Bone marrow (tissue), 2 donors: Measurements from ENCODE around the gene ORM2.

Source experiments
- DNase-seq, 2 donors: peaks; one replicate each; lab custom pipeline; 2025; lab: John Stamatoyannopoulos, UW

ORM2 gene

DNA sequence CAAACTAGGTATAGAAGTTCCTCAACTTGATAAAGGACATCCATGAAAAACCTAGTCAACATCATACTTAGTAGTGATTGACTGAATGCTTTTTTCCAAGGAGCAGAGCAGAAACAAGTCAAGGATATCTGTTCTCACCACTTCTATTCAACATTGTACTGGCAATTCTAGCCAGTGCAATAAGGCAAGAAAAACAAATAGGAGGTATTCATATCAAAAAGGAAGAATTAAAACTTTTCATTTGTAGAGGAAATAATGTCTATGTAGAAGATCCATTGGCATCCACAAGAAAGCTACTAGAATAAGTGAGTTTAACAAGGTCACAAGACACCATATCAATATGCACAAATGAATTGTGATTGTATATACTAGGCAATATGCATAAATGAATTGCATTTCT is 35.0 kb upstream of the ORM2 start:
- no peak for DNase-seq

- no peak for DNase-seq
These were observed 33.3 kb upstream of the ORM2 start for GRCh38 chr9:114296338-114296737.

- no peak for DNase-seq
These were observed 30.1 kb upstream of the ORM2 start for GRCh38 chr9:114299286-114300152.

DNA sequence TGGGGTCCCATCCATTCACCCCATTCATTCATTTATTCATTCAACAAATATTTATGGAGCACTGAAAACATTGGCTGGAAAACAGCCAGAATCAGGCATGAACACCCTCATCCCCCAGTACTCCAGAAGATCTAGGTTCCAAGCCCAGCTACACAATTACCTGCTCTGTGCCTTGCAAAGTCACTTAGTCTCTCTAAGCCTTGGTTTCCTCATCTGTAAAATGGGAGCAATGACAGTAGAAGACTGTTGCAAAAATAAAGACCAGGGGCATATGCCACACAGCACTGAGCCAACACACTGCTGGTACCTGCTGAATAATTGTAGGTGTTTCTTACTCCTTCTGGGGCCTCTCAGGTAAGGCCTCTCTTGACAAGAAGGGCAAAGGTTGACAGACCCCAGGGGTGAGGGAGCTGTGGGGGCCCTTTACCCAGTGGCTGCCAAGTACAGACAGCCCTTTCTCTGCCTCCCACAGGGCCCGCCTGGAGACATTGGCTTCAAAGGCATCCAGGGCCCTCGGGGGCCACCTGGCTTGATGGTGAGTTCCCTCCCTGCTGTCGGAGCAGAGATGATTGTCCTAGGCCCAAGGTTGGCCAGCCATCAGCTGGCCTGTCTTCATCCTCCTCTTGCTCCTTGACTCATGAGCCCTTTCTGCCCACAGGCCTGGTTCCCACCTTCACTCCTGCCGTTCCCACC is 29.4 kb upstream of the ORM2 start:
- no peak for DNase-seq

- no peak for DNase-seq
These were observed 28.5 kb upstream of the ORM2 start for GRCh38 chr9:114300846-114301797.

DNA sequence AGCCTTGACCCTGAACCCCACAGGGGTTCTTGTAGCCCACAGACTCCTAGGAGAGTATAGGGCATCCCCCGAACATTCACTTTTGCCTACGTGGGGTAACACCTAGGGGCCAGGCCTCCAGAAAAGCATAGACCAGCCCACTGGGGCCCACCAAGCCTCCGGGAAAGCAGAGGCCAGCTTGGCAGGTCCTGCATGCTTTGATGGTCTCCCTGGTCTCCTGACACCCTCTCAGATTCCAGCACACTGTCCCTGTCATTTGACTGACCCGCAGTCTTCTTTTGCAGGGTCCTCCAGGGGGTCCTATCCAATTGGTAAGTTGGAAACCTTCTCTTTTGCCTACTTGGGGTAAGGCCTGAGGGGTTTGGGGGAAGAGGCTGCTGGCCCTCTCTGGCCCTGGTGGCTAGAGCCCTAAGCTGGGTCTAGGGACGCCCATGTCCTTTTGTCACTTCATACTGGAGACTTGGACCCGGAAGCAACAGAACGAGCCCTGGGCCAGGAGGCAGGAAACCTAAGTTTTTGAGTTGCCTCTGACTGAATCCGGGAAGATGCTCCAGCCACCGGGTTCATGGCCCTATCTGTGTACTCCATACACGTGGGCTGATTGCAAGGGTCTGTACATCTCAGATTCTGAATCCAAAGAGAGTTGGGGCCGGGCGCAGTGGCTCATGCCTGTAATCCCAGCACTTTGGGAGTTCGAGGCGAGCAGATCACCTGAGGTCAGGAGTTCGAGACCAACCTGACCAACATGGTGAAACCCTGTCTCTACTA is 27.7 kb upstream of the ORM2 start:
- DNase-seq, result no peak

DNA sequence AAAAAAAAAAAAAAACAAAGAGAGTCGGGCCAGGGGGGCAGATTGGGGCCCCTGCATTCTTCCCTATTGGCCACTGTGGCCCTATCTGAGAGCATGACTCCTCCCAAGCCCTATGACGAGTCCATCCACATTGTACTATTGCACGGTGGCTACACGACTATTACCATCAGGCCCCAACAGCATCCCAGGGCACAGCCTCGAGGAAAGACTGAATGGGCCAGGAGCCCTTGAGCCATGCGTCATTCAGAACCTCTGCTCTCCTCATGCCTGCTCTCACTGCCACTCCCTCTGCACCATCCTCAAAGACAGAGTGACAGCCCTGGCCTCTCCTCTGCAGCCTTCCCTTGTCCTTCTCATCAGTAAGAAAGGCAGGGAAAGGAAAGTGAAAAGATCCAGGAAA is 26.9 kb upstream of the ORM2 start:
- DNase-seq, result no peak

GRCh38 chr9:114303571-114303970 is 26.1 kb upstream of the ORM2 start:
- no peak for DNase-seq

DNA sequence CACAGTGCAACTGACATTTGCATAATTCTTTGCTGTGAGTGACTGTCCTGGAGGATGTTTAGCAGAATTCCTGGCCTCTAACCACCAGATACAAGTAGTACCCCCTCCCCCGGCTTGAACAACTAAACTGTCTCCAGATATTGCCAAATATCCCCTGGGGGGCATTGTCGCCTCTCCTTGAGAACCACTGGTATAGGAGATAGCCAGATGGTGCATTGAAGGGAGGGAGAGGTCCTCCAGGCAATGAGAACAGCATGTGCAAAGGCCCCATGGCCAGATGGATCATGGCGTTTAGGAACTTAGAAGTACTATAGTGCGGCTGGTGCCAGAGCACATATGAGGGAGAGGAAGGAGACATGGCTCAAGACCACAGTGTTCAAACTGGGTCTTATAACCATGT is 25.7 kb upstream of the ORM2 start:
- no peak for DNase-seq

GRCh38 chr9:114304416-114305188 is 25.1 kb upstream of the ORM2 start:
- DNase-seq, result no peak

DNA sequence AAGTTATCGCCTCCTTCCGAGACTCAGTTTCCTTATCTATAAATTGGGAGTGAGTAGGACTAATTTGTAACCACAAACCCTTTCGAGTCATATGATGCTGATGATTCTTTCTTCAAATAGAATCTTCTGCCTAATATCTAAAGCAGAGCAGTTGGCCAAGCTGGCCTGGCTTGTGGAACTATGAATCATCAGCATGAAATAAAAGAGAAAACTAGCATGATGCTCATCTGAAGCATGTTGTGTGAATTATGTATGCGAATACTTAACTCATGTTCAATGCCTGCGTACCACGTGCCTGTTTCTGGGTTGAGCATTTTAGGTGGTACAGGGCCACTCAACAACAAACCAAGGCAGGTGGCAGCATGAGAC is 21.8 kb upstream of the ORM2 start:
- DNase-seq, result no peak

- no peak for DNase-seq
These were observed 21.2 kb upstream of the ORM2 start for GRCh38 chr9:114308361-114308950.

DNA sequence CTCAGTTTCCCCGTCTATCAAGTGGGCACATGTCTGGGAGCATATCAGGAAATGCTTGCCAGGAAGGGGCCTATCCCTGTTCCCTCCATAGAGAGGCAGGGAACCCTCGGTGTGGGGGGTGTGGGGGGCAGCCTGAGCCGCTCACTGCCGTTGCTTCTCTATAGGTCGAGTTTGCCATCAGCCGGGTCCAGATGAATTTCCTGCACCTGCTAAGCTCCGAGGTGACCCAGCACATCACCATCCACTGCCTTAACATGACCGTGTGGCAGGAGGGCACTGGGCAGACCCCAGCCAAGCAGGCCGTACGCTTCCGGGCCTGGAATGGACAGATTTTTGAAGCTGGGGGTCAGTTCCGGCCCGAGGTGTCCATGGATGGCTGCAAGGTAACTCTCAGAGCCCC is 20.6 kb upstream of the ORM2 start:
- DNase-seq, result no peak

DNA sequence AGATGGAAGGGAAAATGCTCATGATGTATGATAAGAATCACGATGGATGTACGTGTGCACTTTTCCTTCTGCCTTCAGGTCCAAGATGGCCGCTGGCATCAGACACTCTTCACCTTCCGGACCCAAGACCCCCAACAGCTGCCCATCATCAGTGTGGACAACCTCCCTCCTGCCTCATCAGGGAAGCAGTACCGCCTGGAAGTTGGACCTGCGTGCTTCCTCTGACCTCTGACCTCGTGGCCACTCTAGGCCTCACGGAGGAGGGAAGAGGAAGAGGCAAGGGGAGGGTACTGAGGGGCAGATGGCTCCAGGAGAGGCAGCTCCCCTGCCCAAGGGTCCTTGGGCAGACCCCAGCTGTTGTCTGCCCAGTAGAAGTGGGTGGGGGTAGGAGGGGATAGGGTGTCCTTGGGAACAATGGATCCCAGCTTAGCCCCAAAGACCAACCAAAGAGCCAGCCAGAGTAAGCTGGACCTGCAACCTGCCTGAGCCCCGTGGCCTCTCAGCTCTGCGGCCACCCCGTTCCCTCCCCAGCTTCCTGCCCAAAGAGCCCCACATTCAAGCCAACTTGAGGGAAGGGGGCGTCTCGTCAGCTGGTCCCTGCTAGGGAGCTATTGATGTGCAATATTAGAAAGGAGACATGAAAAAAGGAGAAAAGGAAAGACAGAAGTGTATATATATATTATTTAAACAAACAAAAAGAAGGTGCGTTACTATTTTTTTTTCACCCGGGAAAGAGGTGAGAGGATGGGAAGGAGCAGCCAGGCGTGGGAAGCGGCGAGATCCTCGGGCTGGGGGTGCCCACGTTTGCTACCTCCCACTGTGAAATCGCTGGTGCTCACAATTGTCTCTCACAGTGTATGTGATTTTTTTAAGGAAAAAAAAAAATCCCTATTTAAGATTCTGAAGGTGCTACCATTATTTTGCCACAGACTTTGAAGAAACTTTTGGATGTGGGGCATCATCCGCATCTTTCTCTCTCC is 18.9 kb upstream of the ORM2 start:
- no peak for DNase-seq

GRCh38 chr9:114311571-114312512 is 17.8 kb upstream of the ORM2 start:
- DNase-seq, result no peak

- no peak for DNase-seq
These were observed 17.2 kb upstream of the ORM2 start for GRCh38 chr9:114312513-114312875.

- DNase-seq, result no peak
These were observed 16.5 kb upstream of the ORM2 start for GRCh38 chr9:114313186-114313585.

GRCh38 chr9:114314256-114314867 is 15.3 kb upstream of the ORM2 start:
- no peak for DNase-seq
